PC-9 (cell line): ENCODE results near the gene ELAPOR1.

Experiments
- CTCF ChIP-seq: fragments of 200-600 bp; sonication (generic); conservative IDR thresholded peaks from 2 replicates; pipeline ENCODE4 v1.6.1; 2017; ENCODE audit warnings: mixed run types, antibody characterized with exemption, mild to moderate bottlenecking, moderate library complexity
- EZH2 ChIP-seq: fragments of 200-600 bp; sonication (generic); IDR thresholded peaks from 2 replicates; pipeline ENCODE4 v1.8.0; 2017; ENCODE audit warnings: antibody characterized with exemption, low read depth

DNA sequence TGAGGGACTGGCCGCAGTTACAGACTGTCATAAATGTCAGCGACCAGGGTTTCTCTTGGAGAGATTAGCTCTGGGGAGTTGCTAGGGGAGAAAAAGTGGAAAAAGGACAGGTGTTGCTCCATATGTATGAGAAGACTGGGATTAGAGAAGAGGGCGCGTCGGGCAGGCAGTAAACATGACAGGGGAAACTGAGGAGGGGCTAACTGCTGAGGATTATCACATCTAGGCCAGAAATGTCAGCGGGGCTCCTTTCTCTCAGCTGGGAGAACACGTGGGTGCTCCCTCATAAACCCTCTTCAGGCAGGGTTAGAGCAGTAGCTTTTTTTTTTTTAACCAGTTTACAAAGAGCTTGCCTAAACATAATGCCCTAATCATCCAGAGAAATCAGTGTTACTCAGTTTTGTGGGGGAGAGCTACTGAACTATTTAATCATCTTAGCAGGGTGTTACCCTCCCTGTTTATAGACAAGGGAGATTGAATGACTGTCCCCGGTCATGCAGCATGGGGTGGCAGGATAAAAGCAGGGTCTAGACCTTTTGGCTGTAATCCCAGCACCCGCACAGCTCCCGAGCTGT, 35.2 kb downstream of the ELAPOR1 start:
- TF ChIP-seq CTCF: no peak
- no peak for TF ChIP-seq EZH2
